ENCODE measurements around the gene PNPLA6.

The PNPLA6 gene

DNA sequence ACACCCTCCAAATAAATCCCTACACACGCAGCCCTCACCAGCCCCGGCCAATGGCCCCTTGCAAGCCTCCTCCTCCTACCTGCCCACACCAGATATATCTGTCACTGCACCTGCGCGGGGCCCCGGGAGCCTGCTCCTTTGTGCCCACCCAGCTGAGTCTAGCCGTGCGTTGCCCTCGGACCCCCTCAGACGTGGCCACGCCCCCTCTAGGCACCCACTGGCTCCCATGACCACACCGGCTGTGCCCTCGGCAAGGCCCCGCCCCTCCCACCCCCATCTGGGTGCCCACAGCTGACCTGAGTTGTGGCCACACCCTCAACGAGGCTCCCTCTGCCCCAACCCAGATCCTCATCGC lies 6.3 kb upstream of the PNPLA6 start:
- no peak overlapping the region for H3K27ac ChIP-seq (ENCODE audit: low read depth, low read length)
- H3K27me3 ChIP-seq (ENCODE audit: control insufficient read depth, low read length): no peaks in the 10 kb centered on the region
- no peaks in the 10 kb centered on the region for H4K20me1 ChIP-seq (ENCODE audit: control insufficient read depth, insufficient read depth, low read depth, low read length)
- no peak overlapping the region for H3K4me2 ChIP-seq (ENCODE audit: low read length)
- H3K9me2 ChIP-seq (replicated peaks; ENCODE audit: control insufficient read depth, low read length): no peaks in the 10 kb centered on the region
- H3K9me3 ChIP-seq (ENCODE audit: control insufficient read depth, insufficient read depth, low read length): no peaks in the 10 kb centered on the region
- peaks cover 7% of the 10 kb centered on the region for H3K4me1 ChIP-seq (ENCODE audit: control insufficient read depth, low read length)
- no peaks in the 10 kb centered on the region for H3K79me2 ChIP-seq (ENCODE audit: control insufficient read depth, low read length)
- no peak overlapping the region for H3K4me3 ChIP-seq (ENCODE audit: low read length)
- no peaks in the 10 kb centered on the region for H3F3A ChIP-seq (ENCODE audit: control insufficient read depth, insufficient read depth)
- no peaks in the 10 kb centered on the region for H3K36me3 ChIP-seq (ENCODE audit: control insufficient read depth, low read length)
- TF ChIP-seq, protein P1, sequence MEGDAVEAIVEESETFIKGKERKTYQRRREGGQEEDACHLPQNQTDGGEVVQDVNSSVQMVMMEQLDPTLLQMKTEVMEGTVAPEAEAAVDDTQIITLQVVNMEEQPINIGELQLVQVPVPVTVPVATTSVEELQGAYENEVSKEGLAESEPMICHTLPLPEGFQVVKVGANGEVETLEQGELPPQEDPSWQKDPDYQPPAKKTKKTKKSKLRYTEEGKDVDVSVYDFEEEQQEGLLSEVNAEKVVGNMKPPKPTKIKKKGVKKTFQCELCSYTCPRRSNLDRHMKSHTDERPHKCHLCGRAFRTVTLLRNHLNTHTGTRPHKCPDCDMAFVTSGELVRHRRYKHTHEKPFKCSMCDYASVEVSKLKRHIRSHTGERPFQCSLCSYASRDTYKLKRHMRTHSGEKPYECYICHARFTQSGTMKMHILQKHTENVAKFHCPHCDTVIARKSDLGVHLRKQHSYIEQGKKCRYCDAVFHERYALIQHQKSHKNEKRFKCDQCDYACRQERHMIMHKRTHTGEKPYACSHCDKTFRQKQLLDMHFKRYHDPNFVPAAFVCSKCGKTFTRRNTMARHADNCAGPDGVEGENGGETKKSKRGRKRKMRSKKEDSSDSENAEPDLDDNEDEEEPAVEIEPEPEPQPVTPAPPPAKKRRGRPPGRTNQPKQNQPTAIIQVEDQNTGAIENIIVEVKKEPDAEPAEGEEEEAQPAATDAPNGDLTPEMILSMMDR (IDR thresholded peaks at IDR 0.05; ENCODE audit: low read depth, low read length, poor library complexity, severe bottlenecking): no peak
- no peak for TF ChIP-seq EZH2phosphoT487 (IDR thresholded peaks at IDR 0.05; ENCODE audit: borderline replicate concordance, low read length)

DNA sequence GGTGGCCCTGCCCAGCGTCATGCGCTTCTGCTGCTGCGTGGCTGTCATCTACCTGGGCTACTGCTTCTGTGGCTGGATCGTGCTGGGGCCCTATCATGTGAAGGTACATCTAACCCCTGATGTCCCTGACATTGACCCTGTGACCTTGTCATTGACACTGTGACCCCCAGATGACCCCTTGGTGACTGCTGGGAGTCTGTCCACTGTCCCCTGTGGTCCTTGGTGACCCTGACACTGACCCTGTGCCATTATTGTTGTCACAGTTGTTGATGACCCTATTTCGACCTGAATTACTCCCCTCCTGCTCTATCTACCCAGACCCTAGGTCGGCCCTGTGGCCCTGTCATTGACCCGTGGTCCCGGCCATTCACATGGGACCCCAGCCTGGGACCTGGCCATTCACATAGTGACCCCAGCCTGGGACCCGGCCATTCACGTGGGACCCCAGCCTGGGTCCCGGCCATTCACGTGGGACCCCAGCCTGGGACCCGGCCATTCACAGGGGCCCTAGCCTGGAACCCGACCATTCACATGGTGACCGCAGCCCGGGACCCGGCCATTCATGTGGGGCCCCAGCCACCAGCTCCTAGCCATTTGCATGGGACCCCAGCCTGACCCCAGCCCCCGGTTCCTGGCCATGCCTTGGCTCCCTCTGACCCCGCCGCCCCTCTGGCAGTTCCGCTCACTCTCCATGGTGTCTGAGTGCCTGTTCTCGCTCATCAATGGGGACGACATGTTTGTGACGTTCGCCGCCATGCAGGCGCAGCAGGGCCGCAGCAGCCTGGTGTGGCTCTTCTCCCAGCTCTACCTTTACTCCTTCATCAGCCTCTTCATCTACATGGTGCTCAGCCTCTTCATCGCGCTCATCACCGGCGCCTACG lies 5.7 kb upstream of the PNPLA6 start:
- Histone ChIP-seq H3K36me3 (ENCODE audit: control insufficient read depth, low read length) (no peaks in the 10 kb centered on the region), H3K4me2 (ENCODE audit: low read length) (no peak overlapping the region), H3K27ac (ENCODE audit: low read depth, low read length) (no peak overlapping the region), H3F3A (ENCODE audit: control insufficient read depth, insufficient read depth) (no peaks in the 10 kb centered on the region), H4K20me1 (ENCODE audit: control insufficient read depth, insufficient read depth, low read depth, low read length) (no peaks in the 10 kb centered on the region), H3K27me3 (ENCODE audit: control insufficient read depth, low read length) (no peaks in the 10 kb centered on the region), H3K9me2 (replicated peaks; ENCODE audit: control insufficient read depth, low read length) (no peaks in the 10 kb centered on the region), H3K79me2 (ENCODE audit: control insufficient read depth, low read length) (no peaks in the 10 kb centered on the region), H3K9me3 (ENCODE audit: control insufficient read depth, insufficient read depth, low read length) (no peaks in the 10 kb centered on the region), H3K4me1 (ENCODE audit: control insufficient read depth, low read length) (peaks cover 11% of the 10 kb centered on the region), H3K4me3 (ENCODE audit: low read length) (no peak overlapping the region)
- no peak for TF ChIP-seq EZH2phosphoT487 (IDR thresholded peaks at IDR 0.05; ENCODE audit: borderline replicate concordance, low read length)
- TF ChIP-seq, protein P1 (IDR thresholded peaks at IDR 0.05; ENCODE audit: low read depth, low read length, poor library complexity, severe bottlenecking): no peak

DNA sequence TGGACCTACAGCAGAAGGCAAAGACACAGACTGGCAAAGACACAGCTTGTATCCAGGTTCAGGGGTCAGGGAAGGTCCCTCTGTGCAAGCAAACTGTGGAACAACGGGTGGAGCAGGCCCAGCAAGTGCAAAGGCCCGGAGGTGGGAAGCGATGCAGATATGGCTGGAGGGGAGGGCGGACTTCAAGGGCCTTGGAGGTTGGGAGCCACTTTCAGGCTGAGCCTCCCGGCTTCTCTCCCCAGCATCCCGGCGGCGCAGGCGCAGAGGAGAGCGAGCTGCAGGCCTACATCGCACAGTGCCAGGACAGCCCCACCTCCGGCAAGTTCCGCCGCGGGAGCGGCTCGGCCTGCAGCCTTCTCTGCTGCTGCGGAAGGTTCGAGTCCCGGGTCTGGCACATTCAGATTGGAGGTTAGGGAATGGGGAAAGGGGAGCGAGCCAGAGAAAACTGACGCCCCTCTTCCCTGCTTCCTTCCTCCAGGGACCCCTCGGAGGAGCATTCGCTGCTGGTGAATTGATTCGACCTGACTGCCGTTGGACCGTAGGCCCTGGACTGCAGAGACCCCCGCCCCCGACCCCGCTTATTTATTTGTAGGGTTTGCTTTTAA lies 2.1 kb upstream of the PNPLA6 start:
- peaks cover 5% of the 10 kb centered on the region for H3K36me3 ChIP-seq (ENCODE audit: control insufficient read depth, low read length)
- no peaks in the 10 kb centered on the region for H3K27me3 ChIP-seq (ENCODE audit: control insufficient read depth, low read length)
- H4K20me1 ChIP-seq (ENCODE audit: control insufficient read depth, insufficient read depth, low read depth, low read length): no peaks in the 10 kb centered on the region
- peak overlapping the region; percentile 85 for H3K4me2 ChIP-seq (ENCODE audit: low read length)
- peaks cover 16% of the 10 kb centered on the region for H3K4me1 ChIP-seq (ENCODE audit: control insufficient read depth, low read length)
- peaks cover 3% of the 10 kb centered on the region; the same call in 1 of the 2 replicates for H3F3A ChIP-seq (ENCODE audit: control insufficient read depth, insufficient read depth)
- H3K27ac ChIP-seq (ENCODE audit: low read depth, low read length): no peak overlapping the region
- H3K79me2 ChIP-seq (ENCODE audit: control insufficient read depth, low read length): peaks cover 3% of the 10 kb centered on the region; the same call in 1 of the 2 replicates
- peak overlapping the region; percentile 98 for H3K4me3 ChIP-seq (ENCODE audit: low read length)
- no peaks in the 10 kb centered on the region for H3K9me3 ChIP-seq (ENCODE audit: control insufficient read depth, insufficient read depth, low read length)
- TF ChIP-seq, protein P1 (IDR thresholded peaks at IDR 0.05; ENCODE audit: low read depth, low read length, poor library complexity, severe bottlenecking): no peak
- no peak for TF ChIP-seq EZH2phosphoT487 (IDR thresholded peaks at IDR 0.05; ENCODE audit: borderline replicate concordance, low read length)
- H3K9me2 ChIP-seq (replicated peaks; ENCODE audit: control insufficient read depth, low read length): no peaks in the 10 kb centered on the region
